HG03571 (cell line): ENCODE measurements around the gene ARHGEF3.

ENCODE experiments used
- ATAC-seq: cut with Tn5 transposase; IDR thresholded peaks from one replicate; pipeline ENCODE4 v1.9.1; 2021; ENCODE audit not compliant: unreplicated experiment

ARHGEF3 gene

GRCh38 chr3:56823984-56824703, 22.4 kb upstream of the ARHGEF3 start:
- ATAC-seq = no peak

- ATAC-seq = no peak
Measured at GRCh38 chr3:56823421-56823926, 21.7 kb upstream of the ARHGEF3 start.

- no peak for ATAC-seq
Measured at GRCh38 chr3:56822501-56822900, 20.8 kb upstream of the ARHGEF3 start.

- no peak for ATAC-seq
Measured at GRCh38 chr3:56819016-56819809, 17.5 kb upstream of the ARHGEF3 start.

- no peak for ATAC-seq
Measured at GRCh38 chr3:56818156-56818985, 16.6 kb upstream of the ARHGEF3 start.

GRCh38 chr3:56817646-56818045, 15.9 kb upstream of the ARHGEF3 start:
- ATAC-seq = no peak

- no peak for ATAC-seq
Measured at GRCh38 chr3:56816061-56816460, 14.3 kb upstream of the ARHGEF3 start.

- no peak for ATAC-seq
Measured at GRCh38 chr3:56815589-56815988, 13.8 kb upstream of the ARHGEF3 start.

- no peak for ATAC-seq
Measured at GRCh38 chr3:56813653-56813960, 11.9 kb upstream of the ARHGEF3 start.

- ATAC-seq = no peak
Measured at GRCh38 chr3:56812754-56813652, 11.3 kb upstream of the ARHGEF3 start.

GRCh38 chr3:56811546-56812202, 9.9 kb upstream of the ARHGEF3 start:
- no peak for ATAC-seq

GRCh38 chr3:56810577-56811545, 9.1 kb upstream of the ARHGEF3 start:
- ATAC-seq = no peak

- ATAC-seq = no peak
Measured at GRCh38 chr3:56806407-56806806, 4.7 kb upstream of the ARHGEF3 start.

- no peak for ATAC-seq
Measured at GRCh38 chr3:56802790-56803189, 1.0 kb upstream of the ARHGEF3 start.

GRCh38 chr3:56802378-56802745, 613 bp upstream of the ARHGEF3 start:
- no peak for ATAC-seq

GRCh38 chr3:56800832-56801661, 702 bp downstream of the ARHGEF3 start:
- ATAC-seq = no peak

GRCh38 chr3:56800130-56800831, 1.5 kb downstream of the ARHGEF3 start:
- ATAC-seq = no peak
